GM12874 (cell line): ENCODE data around the gene PHF23.

Experiments used
- CTCF ChIP-seq: IDR thresholded peaks from 2 replicates; pipeline ENCODE4 v1.5.1; 2011; ENCODE audit warnings: low read depth, mild to moderate bottlenecking, control low read depth, low read length, moderate library complexity; ENCODE audit not compliant: insufficient read depth

Gene PHF23

GRCh38 chr17:7226721-7227710 lies 12.2 kb downstream of the PHF23 start:
- TF ChIP-seq CTCF: no peak

GRCh38 chr17:7225711-7226331 lies 13.4 kb downstream of the PHF23 start:
- TF ChIP-seq CTCF: no peak

- no peak for TF ChIP-seq CTCF
These were observed 14.6 kb downstream of the PHF23 start for GRCh38 chr17:7224661-7225111.

DNA sequence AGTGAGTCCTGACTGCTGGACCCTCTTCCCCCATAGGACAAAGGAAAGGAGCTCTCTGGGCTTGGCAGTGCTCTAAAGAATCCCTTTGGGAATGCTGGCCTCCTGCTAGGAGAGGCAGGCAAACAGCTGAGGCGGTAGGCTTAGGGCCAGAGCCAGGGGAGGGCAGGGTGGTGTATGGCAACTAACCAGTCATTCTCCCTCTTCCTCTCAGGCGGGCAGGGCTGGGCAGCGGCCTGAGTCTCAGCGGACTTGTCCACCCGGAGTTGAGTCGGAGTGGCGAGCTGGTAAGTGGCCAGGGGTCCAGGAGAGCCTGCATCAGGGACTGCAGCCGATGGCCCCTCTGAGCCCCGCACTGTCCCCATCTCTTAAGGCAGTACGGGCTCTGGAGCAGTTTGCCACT lies 15.1 kb downstream of the PHF23 start:
- TF ChIP-seq CTCF: no peak

DNA sequence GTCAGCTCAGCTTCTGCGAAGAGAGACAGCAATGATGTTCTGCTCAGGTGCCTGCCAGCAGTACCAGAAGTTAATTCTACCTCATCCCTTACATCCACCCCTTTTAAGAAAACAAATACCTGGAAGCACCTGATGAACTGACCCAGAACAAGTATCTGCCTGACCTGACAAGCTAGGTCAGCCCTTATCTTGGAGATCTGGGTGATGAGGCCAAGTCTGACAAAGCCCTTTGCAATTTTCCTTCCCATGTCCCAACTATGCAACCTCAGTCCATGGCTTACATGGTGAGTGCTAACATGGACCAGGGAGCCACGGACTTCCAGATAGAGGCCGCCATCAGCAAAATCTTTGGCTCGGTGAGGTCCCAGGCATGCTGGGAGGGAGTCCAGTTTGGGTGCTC lies 15.9 kb downstream of the PHF23 start:
- TF ChIP-seq CTCF: no peak

DNA sequence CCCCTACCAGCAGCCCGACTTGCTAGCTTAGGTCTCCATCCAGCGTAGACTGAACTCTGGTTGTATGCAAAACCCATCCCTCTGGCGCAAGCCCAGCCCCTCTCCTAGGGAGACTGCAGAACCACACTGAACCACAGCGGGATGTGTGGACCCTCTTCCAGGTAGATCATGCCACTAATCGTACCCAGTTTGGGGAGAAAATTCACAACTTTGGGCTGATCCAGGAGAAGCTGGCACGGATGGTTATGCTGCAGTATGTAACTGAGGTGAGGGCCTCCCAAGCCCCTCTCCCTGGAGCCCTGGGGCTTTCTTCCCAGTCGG lies 16.3 kb downstream of the PHF23 start:
- no peak for TF ChIP-seq CTCF

- no peak for TF ChIP-seq CTCF
These were observed 16.9 kb downstream of the PHF23 start for GRCh38 chr17:7222093-7222971.
